Esophagus muscularis mucosa (tissue), 4 donors: Measurements from ENCODE around the gene SLX4IP.

Experiments
- CTCF ChIP-seq, 3 experiments: fragments of 200-600 bp in 2 of 3; fragments of 450-650 bp in 1 of 3; sonication (generic) in 2 of 3; IDR thresholded peaks; one replicate each; pipeline ENCODE4 v1.5.1; 2017 to 2019; ENCODE audit warnings: antibody characterized with exemption in 3 of 3, mild to moderate bottlenecking in 2 of 3, moderate library complexity in 1 of 3
- EP300 ChIP-seq: sonication (generic); formaldehyde crosslinking; IDR thresholded peaks from one replicate; pipeline ENCODE4 v1.6.1; 2017; ENCODE audit warnings: antibody characterized with exemption
- POLR2A ChIP-seq: fragments of 450-650 bp; IDR thresholded peaks from one replicate; pipeline ENCODE4 v1.6.1; 2017; ENCODE audit warnings: antibody characterized with exemption, moderate library complexity, mild to moderate bottlenecking, low read depth
- POLR2AphosphoS5 ChIP-seq, 2 donors: sonication (generic); formaldehyde crosslinking; IDR thresholded peaks; one replicate each; pipeline ENCODE4 v1.6.1; 2017; ENCODE audit warnings: antibody characterized with exemption in 2 of 2

- no peak for TF ChIP-seq EP300
- peak; percentile 31 to 51 (median 36) for TF ChIP-seq CTCF (IDR thresholded peaks at IDR 0.05)
- peak; percentile 51 to 64 for TF ChIP-seq POLR2AphosphoS5 (IDR thresholded peaks at IDR 0.05)
- no peak for TF ChIP-seq POLR2A
Measured at GRCh38 chr20:10671221-10671918, 236.3 kb downstream of the SLX4IP start.
